ENCODE measurements around the gene METAP1.
"Not testable (repeated sequence)": the region's sequence is repeated elsewhere in the genome, so short reads cannot be mapped to it uniquely, and the experiment has no call there.

Gene METAP1

GRCh38 chr4:99061048-99061700 is 65.7 kb downstream of the METAP1 start:
- no peak for DNase-seq

GRCh38 chr4:99062120-99062519 is 66.6 kb downstream of the METAP1 start:
- DNase-seq: no peak

GRCh38 chr4:99065521-99065920 is 70.0 kb downstream of the METAP1 start:
- not testable (repeated sequence) for DNase-seq

- DNase-seq: no peak
Observed at GRCh38 chr4:99067617-99068016, 72.1 kb downstream of the METAP1 start.

- no peak for DNase-seq
Observed at GRCh38 chr4:99071159-99071558, 75.6 kb downstream of the METAP1 start.

- no peak for DNase-seq
Observed at GRCh38 chr4:99074816-99075215, 79.3 kb downstream of the METAP1 start.

- no peak for DNase-seq
Observed at GRCh38 chr4:99076292-99076976, 80.9 kb downstream of the METAP1 start.

- no peak for DNase-seq
Observed at GRCh38 chr4:99077177-99077576, 81.7 kb downstream of the METAP1 start.

- DNase-seq: no peak
Observed at GRCh38 chr4:99078336-99078735, 82.8 kb downstream of the METAP1 start.

- no peak for DNase-seq
Observed at GRCh38 chr4:99078931-99079624, 83.6 kb downstream of the METAP1 start.

- no peak for DNase-seq
Observed at GRCh38 chr4:99079625-99080295, 84.2 kb downstream of the METAP1 start.

GRCh38 chr4:99080869-99081268 is 85.3 kb downstream of the METAP1 start:
- DNase-seq: not testable (repeated sequence)

- DNase-seq: no peak
Observed at GRCh38 chr4:99082192-99082591, 86.7 kb downstream of the METAP1 start.

GRCh38 chr4:99084595-99084994 is 89.1 kb downstream of the METAP1 start:
- DNase-seq: no peak

- peak; percentile 68 for DNase-seq
Observed at GRCh38 chr4:99088023-99088449, 92.5 kb downstream of the METAP1 start.

GRCh38 chr4:99088481-99089365 is 93.2 kb downstream of the METAP1 start, which contains the start of gene ADH5:
Gene ADH5 (minus strand): TSS chr4:99088788. CDS start chr4:99088700, 88 bp downstream.
- peak; percentile 87 for DNase-seq

- DNase-seq: no peak
Observed at GRCh38 chr4:99090481-99091215, 95.1 kb downstream of the METAP1 start.

- DNase-seq: no peak
Observed at GRCh38 chr4:99091216-99091575, 95.7 kb downstream of the METAP1 start.

GRCh38 chr4:99091841-99092240 is 96.3 kb downstream of the METAP1 start:
- not testable (repeated sequence) for DNase-seq

- no peak for DNase-seq
Observed at GRCh38 chr4:99099311-99099710, 103.8 kb downstream of the METAP1 start.

- not testable (repeated sequence) for DNase-seq
Observed at GRCh38 chr4:99099814-99100213, 104.3 kb downstream of the METAP1 start.

GRCh38 chr4:99100876-99101275 is 105.4 kb downstream of the METAP1 start:
- no peak for DNase-seq
